HepG2 (cell line): ENCODE data around the gene NPB. TPM values are rescaled to one million over a fixed set of nuclear protein-coding genes. Genes with fewer than 3 reads are reported as not detected.
A peak's percentile ranks its signal among the peaks of the same experiment; 100 is the strongest.

ENCODE experiments used
- FOXO1 ChIP-seq: sonication (generic); formaldehyde crosslinking; IDR thresholded peaks from 2 replicates; pipeline ENCODE4 v1.4.0; 2020; ENCODE audit warnings: missing genetic modification reagents
- GABPA ChIP-seq, 2 experiments: IDR thresholded peaks; 2 replicates each; pipeline ENCODE4 v1.6.1; 2011 to 2016; ENCODE audit warnings: low read depth in 2 of 2, low read length in 1 of 2, missing biosample characterization in 1 of 2, missing genetic modification characterization in 1 of 2
- HDAC2 ChIP-seq: sonication (generic); formaldehyde crosslinking; IDR thresholded peaks from 2 replicates; pipeline ENCODE4 v1.4.0; 2020; ENCODE audit warnings: missing genetic modification reagents
- IRF2 ChIP-seq: IDR thresholded peaks from 2 replicates; pipeline ENCODE4 v1.6.1; 2018; ENCODE audit warnings: missing genetic modification reagents, missing compliant biosample characterization
- KDM4B ChIP-seq: sonication (generic); formaldehyde crosslinking; IDR thresholded peaks from 2 replicates; pipeline ENCODE4 v1.4.0; 2020; ENCODE audit warnings: missing genetic modification reagents
- POGZ ChIP-seq: sonication (generic); formaldehyde crosslinking; IDR thresholded peaks from 2 replicates; pipeline ENCODE4 v1.4.0; 2020; ENCODE audit warnings: mild to moderate bottlenecking, missing genetic modification reagents
- RBM39 ChIP-seq: fragments of 200-400 bp; formaldehyde crosslinking; IDR thresholded peaks from one replicate; pipeline ENCODE4 v1.6.1; 2018; ENCODE audit warnings: antibody characterized with exemption, mild to moderate bottlenecking, low read depth, low read length; ENCODE audit not compliant: poor library complexity, severe bottlenecking
- SOX13 ChIP-seq, 3 experiments: fragments of 450-650 bp in 1 of 3; sonication (generic) in 1 of 3; formaldehyde crosslinking in 1 of 3; IDR thresholded peaks in 2 of 3; conservative IDR thresholded peaks in 1 of 3; 2 replicates each; pipeline versions ENCODE4 v1.5.0 to v1.6.1; 2016 to 2020; ENCODE audit warnings: antibody characterized with exemption in 1 of 3, mild to moderate bottlenecking in 1 of 3, missing compliant biosample characterization in 1 of 3, missing genetic modification reagents in 1 of 3, moderate library complexity in 1 of 3
- SP2 ChIP-seq: sonication (generic); formaldehyde crosslinking; IDR thresholded peaks from 2 replicates; pipeline ENCODE4 v1.5.1; 2020; ENCODE audit warnings: mild to moderate bottlenecking, missing genetic modification reagents
- TAF15 ChIP-seq: fragments of 200-400 bp; formaldehyde crosslinking; IDR thresholded peaks from one replicate; pipeline ENCODE4 v1.6.1; 2018; ENCODE audit warnings: mild to moderate bottlenecking, low read depth, low read length; ENCODE audit not compliant: poor library complexity, severe bottlenecking
- ZFP41 ChIP-seq: sonication (generic); formaldehyde crosslinking; IDR thresholded peaks from 2 replicates; pipeline ENCODE4 v1.4.0; 2020; ENCODE audit warnings: mild to moderate bottlenecking, missing genetic modification reagents, borderline replicate concordance
- ZNF335 ChIP-seq: sonication (generic); formaldehyde crosslinking; IDR thresholded peaks from 2 replicates; pipeline ENCODE4 v1.4.0; 2020; ENCODE audit warnings: missing genetic modification reagents
- ZNF337 ChIP-seq: sonication (generic); formaldehyde crosslinking; IDR thresholded peaks from 2 replicates; pipeline ENCODE4 v1.5.1; 2020; ENCODE audit warnings: missing genetic modification reagents, low read depth, mild to moderate bottlenecking, borderline replicate concordance
- ZNF460 ChIP-seq: sonication (generic); formaldehyde crosslinking; IDR thresholded peaks from 2 replicates; pipeline ENCODE4 v1.5.1; 2020; ENCODE audit warnings: missing genetic modification reagents, mild to moderate bottlenecking, borderline replicate concordance
- ZNF660 ChIP-seq: sonication (generic); formaldehyde crosslinking; IDR thresholded peaks from 2 replicates; pipeline ENCODE4 v1.5.1; 2020; ENCODE audit warnings: mild to moderate bottlenecking, low read depth, missing genetic modification reagents, borderline replicate concordance
- ZNF781 ChIP-seq: sonication (generic); formaldehyde crosslinking; IDR thresholded peaks from 2 replicates; pipeline ENCODE4 v1.5.1; 2020; ENCODE audit warnings: borderline replicate concordance, mild to moderate bottlenecking, missing genetic modification reagents; ENCODE audit errors: not compliant biosample characterization
- ZSCAN20 ChIP-seq: sonication (generic); formaldehyde crosslinking; IDR thresholded peaks from 2 replicates; pipeline ENCODE4 v1.4.0; 2020; ENCODE audit warnings: missing genetic modification reagents, mild to moderate bottlenecking, borderline replicate concordance
- ZSCAN9 ChIP-seq: IDR thresholded peaks from 2 replicates; pipeline ENCODE4 v1.6.1; 2016; ENCODE audit warnings: borderline replicate concordance
- polyA plus RNA-seq, 8 experiments: library from polyadenylated mRNA; depleted of rRNA in 3 of 8; stranded (reverse) in 7 of 8; unstranded in 1 of 8; fragments of >200 nt; fragmentation: Illumina TruSeq in 4 of 8; extraction: Trizol in 4 of 8; gene quantifications; 2 replicates each; pipeline versions ENCODE4 v1.2.1 to v1.2.3, GENCODE V29; 2011 to 2016; ENCODE audit warnings: low read depth in 4 of 8, missing spikeins in 1 of 8, mixed read lengths in 1 of 8; ENCODE audit not compliant: insufficient read depth in 1 of 8
- total RNA-seq, 5 experiments: library from RNA; depleted of rRNA; stranded (reverse); fragments of >200 nt; fragmentation: Illumina TruSeq; extraction: Trizol; gene quantifications; 2 replicates each; pipeline ENCODE4 v1.2.3, GENCODE V29; 2016; ENCODE audit warnings: low read depth in 1 of 5
- TF ChIP-seq, protein P1 (sequence below): sonication (generic); formaldehyde crosslinking; IDR thresholded peaks from 2 replicates; pipeline ENCODE4 v1.9.0; 2021; ENCODE audit warnings: missing genetic modification reagents, mild to moderate bottlenecking, borderline replicate concordance
- TF ChIP-seq, protein P2 (sequence below): sonication (generic); formaldehyde crosslinking; IDR thresholded peaks from 2 replicates; pipeline ENCODE4 v1.5.0; 2020; ENCODE audit warnings: missing genetic modification reagents
- TF ChIP-seq, protein P3 (sequence below): sonication (generic); formaldehyde crosslinking; IDR thresholded peaks from 2 replicates; pipeline ENCODE4 v1.8.0; 2022; ENCODE audit warnings: missing genetic modification reagents, low read depth, mild to moderate bottlenecking, borderline replicate concordance
- TF ChIP-seq, protein P4 (sequence below): sonication (generic); formaldehyde crosslinking; IDR thresholded peaks from 2 replicates; pipeline ENCODE4 v1.8.1; 2023; ENCODE audit warnings: mild to moderate bottlenecking, moderate library complexity, missing genetic modification reagents

NPB gene
- total and polyA plus RNA-seq, 2 of the 13 experiments (the other 11 are each of a cell fraction or from before 2014, with no cell fraction given), result 0.11 to 0.93 TPM

DNA sequence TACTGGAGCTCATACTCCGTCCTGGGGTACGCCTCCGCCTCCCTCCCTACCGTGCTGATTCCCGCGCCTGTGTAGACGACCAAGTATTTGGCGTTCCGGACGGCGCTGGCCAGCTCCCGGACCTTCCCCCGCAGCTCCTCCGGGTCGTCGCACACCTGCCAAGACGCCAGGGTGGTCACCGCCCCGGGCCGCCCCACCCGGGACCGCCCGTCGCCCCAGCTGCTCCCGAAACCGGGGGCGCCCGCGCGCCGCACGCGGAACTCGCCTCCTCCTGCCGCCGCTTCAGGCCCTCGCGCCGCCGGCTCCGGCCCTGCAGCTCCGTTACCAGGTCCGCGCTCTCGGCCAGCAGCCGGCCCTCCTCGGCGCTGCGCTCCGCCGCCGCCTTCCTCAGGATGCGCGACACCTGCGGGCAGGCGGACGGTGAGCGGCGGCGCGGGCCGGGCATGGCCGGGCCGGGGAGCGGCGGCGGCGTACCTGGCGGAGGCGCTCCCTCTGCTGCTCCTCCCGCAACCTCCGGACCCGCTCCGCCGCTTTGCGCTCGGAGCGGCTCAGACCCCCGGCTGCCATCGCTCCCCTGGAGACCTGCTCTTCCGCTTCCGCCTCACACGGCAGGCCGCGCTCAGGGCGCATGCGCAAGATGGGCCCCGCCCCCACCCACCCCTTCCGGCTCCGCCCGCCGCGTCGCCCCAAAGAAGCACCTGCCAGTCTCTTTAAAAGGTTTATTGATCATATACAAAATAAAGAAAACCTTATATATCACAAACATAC is 15.7 kb downstream of the NPB start, which contains the start of gene SIRT7 (continued):
- no peak for TF ChIP-seq IRF2
- TF ChIP-seq ZFP41, result no peak
- no peak for TF ChIP-seq ZSCAN9 (CRISPR knock-in tag)
- TF ChIP-seq POGZ (CRISPR knock-in tag), result no peak
- TF ChIP-seq FOXO1 (CRISPR knock-in tag), result peak; percentile 26; the same call in 1 of the 2 replicates
- no peak for TF ChIP-seq ZNF460 (CRISPR knock-in tag)
- TF ChIP-seq, protein P1, sequence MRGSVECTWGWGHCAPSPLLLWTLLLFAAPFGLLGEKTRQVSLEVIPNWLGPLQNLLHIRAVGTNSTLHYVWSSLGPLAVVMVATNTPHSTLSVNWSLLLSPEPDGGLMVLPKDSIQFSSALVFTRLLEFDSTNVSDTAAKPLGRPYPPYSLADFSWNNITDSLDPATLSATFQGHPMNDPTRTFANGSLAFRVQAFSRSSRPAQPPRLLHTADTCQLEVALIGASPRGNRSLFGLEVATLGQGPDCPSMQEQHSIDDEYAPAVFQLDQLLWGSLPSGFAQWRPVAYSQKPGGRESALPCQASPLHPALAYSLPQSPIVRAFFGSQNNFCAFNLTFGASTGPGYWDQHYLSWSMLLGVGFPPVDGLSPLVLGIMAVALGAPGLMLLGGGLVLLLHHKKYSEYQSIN, result no peak
- peak; percentile 79 for TF ChIP-seq GABPA (IDR thresholded peaks at IDR 0.05; ENCODE audit: low read depth, low read length)
- peak; percentile 88 for TF ChIP-seq GABPA (CRISPR knock-in tag; IDR thresholded peaks at IDR 0.05; ENCODE audit: low read depth)
- TF ChIP-seq HDAC2 (CRISPR knock-in tag), result no peak
- no peak for TF ChIP-seq ZNF337 (CRISPR knock-in tag)
- TF ChIP-seq SOX13 (IDR thresholded peaks at IDR 0.05), result no peak
- no peak for TF ChIP-seq SOX13 (CRISPR knock-in tag; conservative IDR thresholded peaks at IDR 0.05 in 1 of 2, IDR thresholded peaks at IDR 0.05 in 1 of 2)
- TF ChIP-seq, protein P2, sequence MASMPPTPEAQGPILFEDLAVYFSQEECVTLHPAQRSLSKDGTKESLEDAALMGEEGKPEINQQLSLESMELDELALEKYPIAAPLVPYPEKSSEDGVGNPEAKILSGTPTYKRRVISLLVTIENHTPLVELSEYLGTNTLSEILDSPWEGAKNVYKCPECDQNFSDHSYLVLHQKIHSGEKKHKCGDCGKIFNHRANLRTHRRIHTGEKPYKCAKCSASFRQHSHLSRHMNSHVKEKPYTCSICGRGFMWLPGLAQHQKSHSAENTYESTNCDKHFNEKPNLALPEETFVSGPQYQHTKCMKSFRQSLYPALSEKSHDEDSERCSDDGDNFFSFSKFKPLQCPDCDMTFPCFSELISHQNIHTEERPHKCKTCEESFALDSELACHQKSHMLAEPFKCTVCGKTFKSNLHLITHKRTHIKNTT, result no peak
- TF ChIP-seq KDM4B (CRISPR knock-in tag), result no peak
- TF ChIP-seq ZNF660, result no peak
- TF ChIP-seq TAF15, result no peak
- TF ChIP-seq, protein P3, sequence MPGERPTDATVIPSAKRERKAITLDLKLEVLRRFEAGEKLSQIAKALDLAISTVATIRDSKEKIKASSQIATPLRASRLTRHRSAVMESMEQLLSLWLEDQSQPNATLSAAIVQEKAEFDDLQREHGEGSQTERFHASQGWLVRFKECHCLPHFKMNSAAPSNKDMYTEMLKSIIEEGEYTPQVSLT (CRISPR knock-in tag), result no peak
- TF ChIP-seq, protein P4, sequence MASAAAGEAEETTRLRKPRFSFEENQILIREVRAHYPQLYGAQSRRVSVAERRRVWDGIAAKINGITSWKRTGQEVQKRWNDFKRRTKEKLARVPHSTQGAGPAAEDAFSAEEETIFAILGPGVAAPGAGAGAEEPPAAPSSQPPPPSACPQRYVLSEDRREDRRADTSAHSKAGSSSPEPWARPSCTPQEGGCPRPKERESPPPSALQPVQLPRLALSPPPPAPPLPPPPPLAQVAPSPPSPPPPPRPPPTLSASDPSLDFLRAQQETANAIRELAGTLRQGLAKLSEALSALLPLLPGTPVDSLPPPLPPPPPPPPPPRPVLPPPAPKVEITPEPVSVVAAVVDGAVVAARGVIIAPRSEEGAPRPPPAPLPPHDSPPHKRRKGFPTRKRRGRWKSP (CRISPR knock-in tag), result no peak
- no peak; the same call in 1 of the 2 replicates for TF ChIP-seq SP2 (CRISPR knock-in tag)
- TF ChIP-seq RBM39, result no peak
- TF ChIP-seq ZSCAN20, result no peak
- TF ChIP-seq ZNF335 (CRISPR knock-in tag), result no peak
- no peak for TF ChIP-seq ZNF781 (CRISPR knock-in tag)
